Fibroblast of lung (primary cell): Measurements from ENCODE around the gene SLC9A3.

Source experiments
- EZH2 ChIP-seq: IDR thresholded peaks from 2 replicates; pipeline ENCODE4 v1.5.1; 2012; ENCODE audit warnings: low read length, control low read depth, mild to moderate bottlenecking; ENCODE audit errors: missing control alignments
- TF ChIP-seq, protein P1 (sequence below), 2 donors: IDR thresholded peaks in 1 of 2; conservative IDR thresholded peaks in 1 of 2; 1 replicate in 1 of 2; 2 replicates in 1 of 2; pipeline ENCODE4 v1.5.1; 2011 to 2012; ENCODE audit warnings: low read length in 2 of 2, control low read depth in 1 of 2, inconsistent platforms in 1 of 2, low read depth in 1 of 2, mild to moderate bottlenecking in 1 of 2

DNA sequence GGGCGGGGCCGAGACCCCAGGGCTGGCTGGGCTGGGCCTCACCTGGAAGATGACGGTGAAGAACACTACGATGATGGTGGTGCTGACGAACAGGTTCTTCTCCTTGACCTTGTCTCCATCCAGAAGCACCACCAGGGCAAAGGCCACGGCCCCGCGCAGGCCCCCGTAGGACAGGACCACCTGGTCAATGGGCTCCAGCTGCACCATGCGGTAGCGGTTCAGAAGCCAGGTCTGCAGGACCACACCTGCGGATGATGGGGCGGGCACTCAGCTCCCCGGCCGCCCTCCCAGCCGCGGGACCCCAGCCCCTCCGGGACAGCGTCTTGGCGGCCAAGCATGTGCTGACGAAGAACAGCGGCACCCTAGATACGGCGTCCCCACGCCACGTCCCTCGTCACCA is 41.7 kb downstream of the SLC9A3 start:
- TF ChIP-seq, protein P1, sequence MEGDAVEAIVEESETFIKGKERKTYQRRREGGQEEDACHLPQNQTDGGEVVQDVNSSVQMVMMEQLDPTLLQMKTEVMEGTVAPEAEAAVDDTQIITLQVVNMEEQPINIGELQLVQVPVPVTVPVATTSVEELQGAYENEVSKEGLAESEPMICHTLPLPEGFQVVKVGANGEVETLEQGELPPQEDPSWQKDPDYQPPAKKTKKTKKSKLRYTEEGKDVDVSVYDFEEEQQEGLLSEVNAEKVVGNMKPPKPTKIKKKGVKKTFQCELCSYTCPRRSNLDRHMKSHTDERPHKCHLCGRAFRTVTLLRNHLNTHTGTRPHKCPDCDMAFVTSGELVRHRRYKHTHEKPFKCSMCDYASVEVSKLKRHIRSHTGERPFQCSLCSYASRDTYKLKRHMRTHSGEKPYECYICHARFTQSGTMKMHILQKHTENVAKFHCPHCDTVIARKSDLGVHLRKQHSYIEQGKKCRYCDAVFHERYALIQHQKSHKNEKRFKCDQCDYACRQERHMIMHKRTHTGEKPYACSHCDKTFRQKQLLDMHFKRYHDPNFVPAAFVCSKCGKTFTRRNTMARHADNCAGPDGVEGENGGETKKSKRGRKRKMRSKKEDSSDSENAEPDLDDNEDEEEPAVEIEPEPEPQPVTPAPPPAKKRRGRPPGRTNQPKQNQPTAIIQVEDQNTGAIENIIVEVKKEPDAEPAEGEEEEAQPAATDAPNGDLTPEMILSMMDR (conservative IDR thresholded peaks at IDR 0.05 in 1 of 2, IDR thresholded peaks at IDR 0.05 in 1 of 2; ENCODE audit: low read depth in 1 of 2, low read length in 2 of 2): no peak
- no peak for TF ChIP-seq EZH2
